ENCODE measurements around the gene SLC34A1. TPM values are rescaled to one million over a fixed set of nuclear protein-coding genes. Genes with fewer than 3 reads are reported as not detected.
A peak's percentile ranks its signal among the peaks of the same experiment; 100 is the strongest.

Gene SLC34A1
- total and polyA plus RNA-seq, 8 donors, result 0.10 TPM; not detected in 7

DNA sequence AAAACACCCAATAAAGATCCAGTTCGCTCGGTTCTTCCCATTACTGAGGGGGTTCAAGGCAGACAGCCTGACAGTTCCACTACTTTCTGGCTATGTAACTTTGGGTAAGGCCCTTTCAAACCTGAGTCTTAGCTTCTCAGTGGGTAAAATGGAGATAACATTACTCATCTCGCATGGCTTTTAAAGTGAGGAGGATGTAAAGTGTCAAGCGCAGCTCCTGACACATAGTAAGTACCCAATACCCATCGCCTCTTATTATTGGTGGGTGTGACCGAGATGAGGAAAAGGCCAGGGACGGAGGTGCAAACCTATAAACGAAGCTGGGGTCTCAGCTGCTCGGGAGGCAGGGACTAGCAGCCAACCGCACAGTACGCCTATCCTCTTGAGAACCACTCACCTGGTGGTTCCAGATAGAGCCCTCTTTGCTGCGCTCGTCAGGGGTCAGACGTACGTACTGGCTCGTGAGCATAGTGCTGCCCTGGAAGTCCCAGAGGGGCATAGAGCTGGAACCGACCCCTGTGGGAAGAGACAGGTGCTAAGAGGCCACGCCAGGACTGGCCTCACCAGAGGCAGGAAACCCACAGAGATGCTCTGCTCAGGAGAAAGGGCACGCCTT lies 33.4 kb upstream of the SLC34A1 start:
- peaks cover 27 to 68% (median 50%) of the 10 kb centered on the region in 4 donors for H3K4me1 ChIP-seq
- peaks cover 3 to 35% (median 24%) of the 10 kb centered on the region in 4 donors for H3K36me3 ChIP-seq
- TF ChIP-seq, protein P1, sequence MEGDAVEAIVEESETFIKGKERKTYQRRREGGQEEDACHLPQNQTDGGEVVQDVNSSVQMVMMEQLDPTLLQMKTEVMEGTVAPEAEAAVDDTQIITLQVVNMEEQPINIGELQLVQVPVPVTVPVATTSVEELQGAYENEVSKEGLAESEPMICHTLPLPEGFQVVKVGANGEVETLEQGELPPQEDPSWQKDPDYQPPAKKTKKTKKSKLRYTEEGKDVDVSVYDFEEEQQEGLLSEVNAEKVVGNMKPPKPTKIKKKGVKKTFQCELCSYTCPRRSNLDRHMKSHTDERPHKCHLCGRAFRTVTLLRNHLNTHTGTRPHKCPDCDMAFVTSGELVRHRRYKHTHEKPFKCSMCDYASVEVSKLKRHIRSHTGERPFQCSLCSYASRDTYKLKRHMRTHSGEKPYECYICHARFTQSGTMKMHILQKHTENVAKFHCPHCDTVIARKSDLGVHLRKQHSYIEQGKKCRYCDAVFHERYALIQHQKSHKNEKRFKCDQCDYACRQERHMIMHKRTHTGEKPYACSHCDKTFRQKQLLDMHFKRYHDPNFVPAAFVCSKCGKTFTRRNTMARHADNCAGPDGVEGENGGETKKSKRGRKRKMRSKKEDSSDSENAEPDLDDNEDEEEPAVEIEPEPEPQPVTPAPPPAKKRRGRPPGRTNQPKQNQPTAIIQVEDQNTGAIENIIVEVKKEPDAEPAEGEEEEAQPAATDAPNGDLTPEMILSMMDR (IDR thresholded peaks at IDR 0.05), result no peak
- TF ChIP-seq POLR2A (IDR thresholded peaks at IDR 0.05), result no peak
- no peak for TF ChIP-seq POLR2AphosphoS5 (IDR thresholded peaks at IDR 0.05)
- TF ChIP-seq EP300 (IDR thresholded peaks at IDR 0.05), result no peak
- H3K27ac ChIP-seq, result peak overlapping the region; percentile 82 to 97 (median 90)
- DNase-seq, result no peak
- peak overlapping the region; percentile 74 to 99 (median 96) for H3K4me3 ChIP-seq
- no peaks in the 10 kb centered on the region for H3K27me3 ChIP-seq
- H3K9me3 ChIP-seq, result no peaks in the 10 kb centered on the region
- intact Hi-C loops (cut with DNase I; ENCODE audit: low total_unique reads), result no loop called here
- WGBS, 5 donors, result 5 to 21% (median 10%) methylated on average over 8 to 19 of the region's 19 CpGs

DNA sequence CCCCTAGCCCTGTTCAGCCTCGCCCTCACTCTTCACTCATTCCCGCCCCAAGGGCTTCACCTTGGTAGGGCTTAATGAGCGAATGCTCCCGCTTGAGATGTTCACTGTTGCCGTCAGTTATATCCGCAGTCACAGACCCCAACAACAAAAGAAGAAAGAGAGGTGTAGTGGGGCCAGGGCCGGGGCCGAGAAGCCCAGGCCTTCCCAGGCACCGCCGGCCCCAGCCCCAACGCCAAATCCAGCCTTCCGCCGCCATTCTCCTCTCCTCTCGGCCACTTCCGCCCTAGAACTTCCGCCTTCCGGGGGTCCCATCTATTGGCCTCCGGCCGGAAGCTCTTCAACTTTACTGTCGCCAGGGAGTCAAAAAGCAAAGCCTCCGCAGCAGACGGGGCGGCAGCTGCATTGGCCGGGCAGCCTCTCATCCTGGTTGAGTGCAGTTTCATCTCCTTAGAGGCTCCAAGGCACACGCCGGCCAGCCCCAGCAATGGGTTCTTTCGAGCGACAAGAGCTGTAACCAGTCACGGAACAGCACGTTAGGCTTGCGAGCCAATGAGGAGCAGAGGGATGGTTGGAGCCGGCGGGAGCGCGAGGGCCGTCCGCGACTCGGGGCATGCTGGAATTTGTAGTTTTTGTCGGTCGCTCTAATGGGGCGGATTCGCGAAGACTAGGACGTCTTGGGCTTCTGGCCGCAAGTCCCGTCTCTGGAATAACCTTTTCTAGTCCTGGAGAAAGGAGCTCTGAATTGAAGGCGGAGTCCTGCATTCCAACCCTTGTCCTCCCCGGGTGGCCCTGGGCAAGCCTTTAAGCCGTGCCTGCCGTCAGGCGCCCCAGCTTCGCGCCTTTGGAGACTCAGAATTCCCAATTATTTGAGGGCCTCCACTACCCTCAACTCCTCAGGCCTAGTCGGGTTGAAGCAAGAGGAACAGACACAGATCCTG lies 32.6 kb upstream of the SLC34A1 start, which contains the start of gene LMAN2:
TSS of gene LMAN2 (minus strand) at position 277 of the 938 bp plus-strand sequence. CDS start at position 256, 21 bp downstream.
- no peaks in the 10 kb centered on the region for H3K9me3 ChIP-seq
- WGBS, 5 donors, result 6 to 9% (median 8%) methylated on average over 41 to 55 of the region's 55 CpGs
- H3K4me1 ChIP-seq, result peaks cover 27 to 63% (median 46%) of the 10 kb centered on the region in 4 donors
- peak in 1 of 4 donors; percentile 56 for TF ChIP-seq POLR2A (IDR thresholded peaks at IDR 0.05)
- TF ChIP-seq POLR2AphosphoS5 (IDR thresholded peaks at IDR 0.05), result peak; percentile 1 to 82 (median 73)
- TF ChIP-seq, protein P1 (IDR thresholded peaks at IDR 0.05), result no peak
- TF ChIP-seq EP300 (IDR thresholded peaks at IDR 0.05), result no peak
- H3K27ac ChIP-seq, result peak within 1 kb of the TSS; percentile 82 to 97 (median 90)
- no peaks in the 10 kb centered on the region for H3K27me3 ChIP-seq
- H3K36me3 ChIP-seq, result peaks cover 3 to 27% (median 17%) of the 10 kb centered on the region in 4 donors
- peak within 1 kb of the TSS; percentile 74 to 99 (median 96) for H3K4me3 ChIP-seq
- intact Hi-C loops (cut with DNase I; ENCODE audit: low total_unique reads), result no loop called here
- peak; percentile 96 to 98 for DNase-seq

DNA sequence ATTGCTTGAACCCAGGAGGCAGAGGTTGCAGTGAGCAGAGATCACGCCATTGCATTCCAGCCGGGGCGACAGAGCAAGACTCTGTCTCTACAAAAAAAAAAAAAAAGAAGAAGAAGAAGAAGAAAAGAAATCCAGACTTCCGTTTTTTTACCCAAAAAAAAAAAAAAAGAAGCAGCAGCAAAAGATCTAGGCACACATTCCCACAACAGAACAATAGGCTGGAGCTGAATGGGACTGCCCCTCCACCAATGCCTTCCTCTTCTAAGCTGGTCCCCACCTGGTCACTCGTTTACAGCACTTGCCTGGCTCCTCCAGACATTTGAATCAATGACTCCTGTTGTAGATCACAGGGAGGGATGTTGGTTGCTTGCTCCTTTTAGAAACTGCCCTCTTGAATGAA lies 31.1 kb upstream of the SLC34A1 start:
- TF ChIP-seq POLR2AphosphoS5 (IDR thresholded peaks at IDR 0.05), result no peak
- no peak for TF ChIP-seq EP300 (IDR thresholded peaks at IDR 0.05)
- TF ChIP-seq, protein P1 (IDR thresholded peaks at IDR 0.05), result no peak
- no peak for TF ChIP-seq POLR2A (IDR thresholded peaks at IDR 0.05)
- H3K4me3 ChIP-seq, result no peak overlapping the region
- 62 to 85% (median 80%) methylated on average over 3 to 5 of the region's 5 CpGs for WGBS, 5 donors
- intact Hi-C loops (cut with DNase I; ENCODE audit: low total_unique reads), result no loop called here
- H3K36me3 ChIP-seq, result peaks cover 0 to 14% (median 8%) of the 10 kb centered on the region in 4 donors
- no peak overlapping the region for H3K27ac ChIP-seq
- H3K27me3 ChIP-seq, result no peaks in the 10 kb centered on the region
- no peak for DNase-seq
- H3K4me1 ChIP-seq, result peaks cover 27 to 63% (median 44%) of the 10 kb centered on the region in 4 donors
- no peaks in the 10 kb centered on the region for H3K9me3 ChIP-seq

DNA sequence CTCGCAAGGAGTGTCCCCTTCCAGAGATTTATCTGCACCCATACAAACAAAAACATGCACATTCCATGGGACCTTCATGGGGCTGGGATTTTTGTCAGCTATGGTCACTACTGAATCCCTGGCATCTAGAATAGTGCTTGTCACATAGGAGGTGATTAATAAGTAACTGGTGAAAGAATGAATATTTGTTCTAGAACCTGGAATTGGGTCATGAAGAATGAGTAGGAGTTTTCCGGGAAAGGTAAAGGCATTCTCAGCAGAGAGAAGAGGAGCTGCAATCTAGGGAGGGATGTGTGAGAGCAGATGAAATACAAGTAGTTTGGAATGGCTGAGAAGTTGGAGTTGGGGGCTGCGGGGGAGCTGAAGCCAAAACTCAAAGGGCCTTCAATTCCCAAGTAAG lies 30.0 kb upstream of the SLC34A1 start:
- DNase-seq, result no peak
- Histone ChIP-seq H3K4me3 (no peak overlapping the region), H3K36me3 (peaks cover 0 to 10% (median 5%) of the 10 kb centered on the region in 4 donors), H3K9me3 (no peaks in the 10 kb centered on the region), H3K4me1 (peaks cover 22 to 63% (median 44%) of the 10 kb centered on the region in 4 donors), H3K27me3 (no peaks in the 10 kb centered on the region), H3K27ac (no peak overlapping the region)
- intact Hi-C loops (cut with DNase I; ENCODE audit: low total_unique reads), result no loop called here
- TF ChIP-seq EP300 (IDR thresholded peaks at IDR 0.05) (no peak), POLR2AphosphoS5 (IDR thresholded peaks at IDR 0.05) (no peak), POLR2A (IDR thresholded peaks at IDR 0.05) (no peak)
- TF ChIP-seq, protein P1 (IDR thresholded peaks at IDR 0.05), result no peak
- 78 to 92% (median 81%) methylated on average over 3 of the region's 3 CpGs for WGBS, 5 donors

Measured in stomach (tissue), 9 donors.